CD14-positive monocyte (primary cell): ENCODE data around the gene GPC1. TPM values are rescaled to one million over a fixed set of nuclear protein-coding genes. Genes with fewer than 3 reads are reported as not detected.

Source experiments
- DNase-seq, 3 donors: peaks; one replicate each; pipeline ENCODE4 v3.0.0-alpha.2; 2011 to 2022
- H2AFZ ChIP-seq: 2 replicates; pipeline ENCODE4 v1.6.0; 2012; ENCODE audit warnings: mild to moderate bottlenecking, low read depth, low read length, inconsistent platforms; ENCODE audit not compliant: insufficient read depth, poor library complexity, severe bottlenecking
- H3K27ac ChIP-seq, 2 donors: 1 replicate in 1 of 2; 2 replicates in 1 of 2; pipeline ENCODE4 v1.5.1; 2012 to 2013; ENCODE audit warnings: low read length in 2 of 2, control low read depth in 1 of 2, inconsistent platforms in 1 of 2, low read depth in 1 of 2, mild to moderate bottlenecking in 1 of 2
- H3K27me3 ChIP-seq, 2 donors: one replicate each; pipeline versions ENCODE4 v1.6.0 to v1.6.1; 2011 to 2013; ENCODE audit warnings: low read length in 2 of 2; ENCODE audit not compliant: control insufficient read depth in 2 of 2, insufficient read depth in 2 of 2
- H3K36me3 ChIP-seq, 2 donors: replicated peaks in 1 of 2; 1 replicate in 1 of 2; 2 replicates in 1 of 2; pipeline versions ENCODE4 v1.5.1 to v1.6.1; 2012 to 2013; ENCODE audit warnings: low read length in 2 of 2, control low read depth in 1 of 2, inconsistent platforms in 1 of 2, mild to moderate bottlenecking in 1 of 2; ENCODE audit not compliant: insufficient read depth in 2 of 2, control insufficient read depth in 1 of 2
- H3K4me1 ChIP-seq, 2 donors: 1 replicate in 1 of 2; 2 replicates in 1 of 2; pipeline versions ENCODE4 v1.5.1 to v1.6.1; 2012 to 2013; ENCODE audit warnings: low read length in 2 of 2, control low read depth in 1 of 2, inconsistent platforms in 1 of 2, mild to moderate bottlenecking in 1 of 2, moderate library complexity in 1 of 2; ENCODE audit not compliant: insufficient read depth in 2 of 2, control insufficient read depth in 1 of 2
- H3K4me2 ChIP-seq: replicated peaks from 2 replicates; pipeline ENCODE3; 2012; ENCODE audit warnings: low read length, moderate library complexity, mild to moderate bottlenecking; ENCODE audit not compliant: poor library complexity, severe bottlenecking; ENCODE audit errors: extremely low read depth
- H3K4me3 ChIP-seq, 3 experiments: fragments of 200-600 bp in 1 of 3; sonication (generic) in 1 of 3; replicated peaks in 1 of 3; 1 replicate in 2 of 3; 2 replicates in 1 of 3; pipeline ENCODE4 v1.5.1; 2011 to 2013; ENCODE audit warnings: low read length in 3 of 3, mild to moderate bottlenecking in 3 of 3, control low read depth in 2 of 3, low read depth in 2 of 3, inconsistent platforms in 1 of 3, moderate library complexity in 1 of 3
- H3K79me2 ChIP-seq: 2 replicates; pipeline ENCODE4 v1.6.0; 2012; ENCODE audit warnings: mild to moderate bottlenecking, control low read depth, inconsistent platforms, low read length, moderate library complexity; ENCODE audit not compliant: insufficient read depth
- H3K9ac ChIP-seq: 2 replicates; pipeline ENCODE4 v1.6.0; 2017; ENCODE audit warnings: low read length, mild to moderate bottlenecking; ENCODE audit not compliant: insufficient read depth, poor library complexity, severe bottlenecking
- H3K9me3 ChIP-seq, 2 donors: replicated peaks in 1 of 2; 1 replicate in 1 of 2; 2 replicates in 1 of 2; pipeline versions ENCODE4 v1.5.1 to v1.6.1; 2012 to 2013; ENCODE audit warnings: low read length in 2 of 2, control low read depth in 1 of 2; ENCODE audit not compliant: control insufficient read depth in 1 of 2, insufficient read depth in 1 of 2
- H4K20me1 ChIP-seq: 2 replicates; pipeline ENCODE4 v1.6.0; 2012; ENCODE audit warnings: mild to moderate bottlenecking, low read length, control low read depth, moderate library complexity; ENCODE audit not compliant: insufficient read depth
- H3K27ac Mint-ChIP-seq, 7 donors: one replicate each; pipeline ENCODE4 v1.8.0; 2020; ENCODE audit warnings: mild to moderate bottlenecking in 7 of 7, mixed read lengths in 7 of 7, moderate library complexity in 6 of 7, inconsistent platforms in 2 of 7
- H3K27me3 Mint-ChIP-seq, 3 donors: one replicate each; pipeline ENCODE4 v1.8.0; 2021 to 2022; ENCODE audit warnings: low read depth in 3 of 3, mild to moderate bottlenecking in 3 of 3, mixed read lengths in 3 of 3, moderate library complexity in 3 of 3, inconsistent platforms in 1 of 3
- H3K36me3 Mint-ChIP-seq, 2 donors: one replicate each; pipeline ENCODE4 v1.8.0; 2020; ENCODE audit warnings: mixed read lengths in 2 of 2, inconsistent platforms in 1 of 2, mild to moderate bottlenecking in 1 of 2
- H3K4me1 Mint-ChIP-seq: one replicate; pipeline ENCODE4 v1.8.0; 2020; ENCODE audit warnings: mild to moderate bottlenecking, mixed read lengths
- H3K4me3 Mint-ChIP-seq, 2 donors: one replicate each; pipeline ENCODE4 v1.8.0; 2020; ENCODE audit warnings: mild to moderate bottlenecking in 2 of 2, mixed read lengths in 2 of 2, moderate library complexity in 1 of 2
- H3K9me3 Mint-ChIP-seq, 7 donors: one replicate each; pipeline ENCODE4 v1.8.0; 2020 to 2022; ENCODE audit warnings: mixed read lengths in 7 of 7, mild to moderate bottlenecking in 6 of 7, moderate library complexity in 6 of 7, inconsistent platforms in 2 of 7
- CTCF ChIP-seq: fragments of 200-600 bp; IDR thresholded peaks from one replicate; pipeline ENCODE4 v1.8.0; 2022; ENCODE audit warnings: antibody characterized with exemption, mild to moderate bottlenecking
- WGBS: methylation state at CpG from one replicate; pipeline ENCODE4 v1.1.5; 2013; ENCODE audit warnings: missing lambda C conversion rate; ENCODE audit not compliant: insufficient coverage; 5-methylcytosine and 5-hydroxymethylcytosine counted together
- intact Hi-C, 2 donors: fragments of 100-400 bp; cut with micrococcal nuclease; formaldehyde crosslinking; loops; one replicate each; pipeline versions ENCODE4 v1.15.0 to v1.15.1; 2023
- polyA plus RNA-seq, 3 donors: library from polyadenylated mRNA; depleted of rRNA in 1 of 3; unstranded in 2 of 3; stranded (reverse) in 1 of 3; fragments of 300-500 nt in 2 of 3; fragments of >200 nt in 1 of 3; fragmentation: Illumina TruSeq in 2 of 3; gene quantifications; 1 replicate in 2 of 3; 2 replicates in 1 of 3; pipeline ENCODE4 v1.2.3, GENCODE V29; 2012 to 2021

The GPC1 gene
- polyA plus RNA-seq, 3 donors, result 0.08 TPM; not detected in 2

- WGBS, result 79% methylated on average over 4 of the region's 6 CpGs
- Mint-ChIP-seq H3K36me3 (no peaks in the 10 kb centered on the region), H3K27me3 (peaks cover 0 to 5% (median 4%) of the 10 kb centered on the region in 3 donors), H3K9me3 (peaks cover 33 to 68% (median 52%) of the 10 kb centered on the region in 7 donors), H3K27ac (no peak overlapping the region), H3K4me1 (no peaks in the 10 kb centered on the region), H3K4me3 (no peak overlapping the region)
- H2AFZ ChIP-seq, result no peak overlapping the region
- H3K4me1 ChIP-seq, result no peaks in the 10 kb centered on the region
- intact Hi-C loops, result no loop called here
- H3K9ac ChIP-seq, result no peak overlapping the region
- no peak overlapping the region for H3K4me2 ChIP-seq
- no peaks in the 10 kb centered on the region for H3K27me3 ChIP-seq
- H3K9me3 ChIP-seq, result peaks cover 38 to 61% of the 10 kb centered on the region in 2 donors
- no peak for DNase-seq
- TF ChIP-seq CTCF, result no peak
- H4K20me1 ChIP-seq, result no peaks in the 10 kb centered on the region
- no peaks in the 10 kb centered on the region for H3K36me3 ChIP-seq
- H3K27ac ChIP-seq, result no peak overlapping the region
- H3K4me3 ChIP-seq, result no peak overlapping the region
- no peaks in the 10 kb centered on the region for H3K79me2 ChIP-seq
Observed at GRCh38 chr2:240422658-240423329, 12.7 kb upstream of the GPC1 start.

- no peak overlapping the region for H3K27ac Mint-ChIP-seq
- Histone ChIP-seq H4K20me1 (no peaks in the 10 kb centered on the region), H3K36me3 (no peaks in the 10 kb centered on the region), H3K4me2 (no peak overlapping the region), H3K4me1 (no peaks in the 10 kb centered on the region), H3K79me2 (no peaks in the 10 kb centered on the region), H3K9me3 (peaks cover 32 to 55% of the 10 kb centered on the region in 2 donors), H3K4me3 (no peak overlapping the region), H3K9ac (no peak overlapping the region), H3K27ac (no peak overlapping the region), H3K27me3 (no peaks in the 10 kb centered on the region), H2AFZ (no peak overlapping the region)
- peaks cover 0 to 7% (median 5%) of the 10 kb centered on the region in 3 donors for H3K27me3 Mint-ChIP-seq
- no peaks in the 10 kb centered on the region for H3K4me1 Mint-ChIP-seq
- no peak for TF ChIP-seq CTCF
- peaks cover 26 to 63% (median 49%) of the 10 kb centered on the region in 7 donors for H3K9me3 Mint-ChIP-seq
- 91% methylated on average over 9 of the region's 17 CpGs for WGBS
- no peak for DNase-seq
- intact Hi-C loops, result no loop called here
- no peak overlapping the region for H3K4me3 Mint-ChIP-seq
- no peaks in the 10 kb centered on the region for H3K36me3 Mint-ChIP-seq
Observed at GRCh38 chr2:240423788-240424191, 11.7 kb upstream of the GPC1 start.
